ENCODE measurements around the gene FANCI.

DNA sequence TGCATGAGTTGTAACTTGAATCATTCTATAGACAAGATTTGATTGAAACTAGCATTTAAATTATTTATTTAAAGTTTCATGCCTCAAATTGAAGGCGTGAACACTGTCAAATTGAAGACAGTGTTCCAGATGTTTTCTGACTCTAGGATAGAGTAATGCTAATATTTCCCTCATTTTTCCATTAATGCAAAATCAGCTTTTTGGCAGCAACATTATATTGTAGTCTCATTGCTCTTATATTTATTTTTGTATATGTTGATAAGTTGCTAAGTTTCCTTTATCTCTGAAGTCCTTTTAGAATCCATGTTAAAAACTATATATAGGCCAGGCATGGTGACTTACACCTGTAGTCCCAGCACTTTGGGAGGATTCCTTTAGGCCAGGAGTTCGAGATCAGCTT lies 4.8 kb downstream of the FANCI start:
- TF ChIP-seq ZNF174 (tag by site-specific recombination; IDR thresholded peaks at IDR 0.05) (no peak), ZNF239 (tag by site-specific recombination; IDR thresholded peaks at IDR 0.05) (no peak), ZFP3 (tag by site-specific recombination; IDR thresholded peaks at IDR 0.05; ENCODE audit: low read depth) (no peak), ZNF121 (tag by site-specific recombination; IDR thresholded peaks at IDR 0.05) (no peak), GFI1B (tag by site-specific recombination; IDR thresholded peaks at IDR 0.05) (no peak), ZNF830 (tag by site-specific recombination; IDR thresholded peaks at IDR 0.05; ENCODE audit: low read depth) (no peak), KLF1 (tag by site-specific recombination; IDR thresholded peaks at IDR 0.05) (no peak), ZNF155 (tag by site-specific recombination; IDR thresholded peaks at IDR 0.05) (no peak), BCL11A (tag by site-specific recombination; IDR thresholded peaks at IDR 0.05; ENCODE audit: low read depth) (no peak), ZNF140 (tag by site-specific recombination; IDR thresholded peaks at IDR 0.05) (no peak), ZNF175 (tag by site-specific recombination; IDR thresholded peaks at IDR 0.05) (no peak)
- TF ChIP-seq, protein P1, sequence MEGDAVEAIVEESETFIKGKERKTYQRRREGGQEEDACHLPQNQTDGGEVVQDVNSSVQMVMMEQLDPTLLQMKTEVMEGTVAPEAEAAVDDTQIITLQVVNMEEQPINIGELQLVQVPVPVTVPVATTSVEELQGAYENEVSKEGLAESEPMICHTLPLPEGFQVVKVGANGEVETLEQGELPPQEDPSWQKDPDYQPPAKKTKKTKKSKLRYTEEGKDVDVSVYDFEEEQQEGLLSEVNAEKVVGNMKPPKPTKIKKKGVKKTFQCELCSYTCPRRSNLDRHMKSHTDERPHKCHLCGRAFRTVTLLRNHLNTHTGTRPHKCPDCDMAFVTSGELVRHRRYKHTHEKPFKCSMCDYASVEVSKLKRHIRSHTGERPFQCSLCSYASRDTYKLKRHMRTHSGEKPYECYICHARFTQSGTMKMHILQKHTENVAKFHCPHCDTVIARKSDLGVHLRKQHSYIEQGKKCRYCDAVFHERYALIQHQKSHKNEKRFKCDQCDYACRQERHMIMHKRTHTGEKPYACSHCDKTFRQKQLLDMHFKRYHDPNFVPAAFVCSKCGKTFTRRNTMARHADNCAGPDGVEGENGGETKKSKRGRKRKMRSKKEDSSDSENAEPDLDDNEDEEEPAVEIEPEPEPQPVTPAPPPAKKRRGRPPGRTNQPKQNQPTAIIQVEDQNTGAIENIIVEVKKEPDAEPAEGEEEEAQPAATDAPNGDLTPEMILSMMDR (tag by site-specific recombination; IDR thresholded peaks at IDR 0.05) = no peak
- TF ChIP-seq, protein P2, sequence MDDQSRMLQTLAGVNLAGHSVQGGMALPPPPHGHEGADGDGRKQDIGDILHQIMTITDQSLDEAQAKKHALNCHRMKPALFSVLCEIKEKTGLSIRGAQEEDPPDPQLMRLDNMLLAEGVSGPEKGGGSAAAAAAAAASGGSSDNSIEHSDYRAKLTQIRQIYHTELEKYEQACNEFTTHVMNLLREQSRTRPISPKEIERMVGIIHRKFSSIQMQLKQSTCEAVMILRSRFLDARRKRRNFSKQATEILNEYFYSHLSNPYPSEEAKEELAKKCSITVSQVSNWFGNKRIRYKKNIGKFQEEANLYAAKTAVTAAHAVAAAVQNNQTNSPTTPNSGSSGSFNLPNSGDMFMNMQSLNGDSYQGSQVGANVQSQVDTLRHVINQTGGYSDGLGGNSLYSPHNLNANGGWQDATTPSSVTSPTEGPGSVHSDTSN (CRISPR knock-in tag; IDR thresholded peaks at IDR 0.05) = no peak
- TF ChIP-seq, protein P3, sequence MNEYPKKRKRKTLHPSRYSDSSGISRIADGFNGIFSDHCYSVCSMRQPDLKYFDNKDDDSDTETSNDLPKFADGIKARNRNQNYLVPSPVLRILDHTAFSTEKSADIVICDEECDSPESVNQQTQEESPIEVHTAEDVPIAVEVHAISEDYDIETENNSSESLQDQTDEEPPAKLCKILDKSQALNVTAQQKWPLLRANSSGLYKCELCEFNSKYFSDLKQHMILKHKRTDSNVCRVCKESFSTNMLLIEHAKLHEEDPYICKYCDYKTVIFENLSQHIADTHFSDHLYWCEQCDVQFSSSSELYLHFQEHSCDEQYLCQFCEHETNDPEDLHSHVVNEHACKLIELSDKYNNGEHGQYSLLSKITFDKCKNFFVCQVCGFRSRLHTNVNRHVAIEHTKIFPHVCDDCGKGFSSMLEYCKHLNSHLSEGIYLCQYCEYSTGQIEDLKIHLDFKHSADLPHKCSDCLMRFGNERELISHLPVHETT (tag by site-specific recombination; IDR thresholded peaks at IDR 0.05) = no peak

Measured in HEK293 (cell line).